H9 (cell line): ENCODE measurements around the gene AKNA. TPM values are rescaled to one million over a fixed set of nuclear protein-coding genes. Genes with fewer than 3 reads are reported as not detected.

Source experiments
- DNase-seq: peaks from one replicate; pipeline ENCODE4 v3.0.0-alpha.2; 2017
- H2AFZ ChIP-seq: one replicate; pipeline ENCODE4 v1.6.1; 2013; ENCODE audit warnings: mild to moderate bottlenecking, low read length, control low read depth, moderate library complexity
- H2AK5ac ChIP-seq: 2 replicates; pipeline ENCODE4 v1.6.1; 2013; ENCODE audit warnings: low read length, control low read depth, mixed read lengths; ENCODE audit not compliant: insufficient read length
- H2BK120ac ChIP-seq: one replicate; pipeline ENCODE4 v1.6.1; 2013; ENCODE audit warnings: low read depth, mild to moderate bottlenecking, low read length, control low read depth, inconsistent platforms; ENCODE audit not compliant: poor library complexity, severe bottlenecking
- H2BK12ac ChIP-seq: 2 replicates; pipeline ENCODE4 v1.6.1; 2013; ENCODE audit warnings: low read length, control low read depth, mixed read lengths, low read depth; ENCODE audit not compliant: insufficient read length
- H2BK15ac ChIP-seq: 2 replicates; pipeline ENCODE4 v1.6.1; 2013; ENCODE audit warnings: low read depth, low read length, control low read depth
- H2BK20ac ChIP-seq: one replicate; pipeline ENCODE4 v1.6.1; 2013; ENCODE audit warnings: low read depth, mild to moderate bottlenecking, low read length, control low read depth, inconsistent platforms; ENCODE audit not compliant: poor library complexity, severe bottlenecking
- H2BK5ac ChIP-seq: 2 replicates; pipeline ENCODE4 v1.6.1; 2013; ENCODE audit warnings: low read length, control low read depth, mixed read lengths; ENCODE audit not compliant: insufficient read length
- H3K14ac ChIP-seq: 2 replicates; pipeline ENCODE4 v1.6.1; 2013; ENCODE audit warnings: low read length, control low read depth; ENCODE audit not compliant: insufficient read depth
- H3K18ac ChIP-seq: 2 replicates; pipeline ENCODE4 v1.6.1; 2013; ENCODE audit warnings: low read depth, mild to moderate bottlenecking, mixed read lengths, low read length, control low read depth; ENCODE audit not compliant: insufficient read length
- H3K23ac ChIP-seq: 2 replicates; pipeline ENCODE4 v1.6.1; 2013; ENCODE audit warnings: low read length, control low read depth, mixed read lengths, low read depth; ENCODE audit not compliant: insufficient read length
- H3K23me2 ChIP-seq: 2 replicates; pipeline ENCODE4 v1.6.1; 2013; ENCODE audit warnings: low read depth, mild to moderate bottlenecking, mixed read lengths, low read length, control low read depth; ENCODE audit not compliant: insufficient read length, poor library complexity, severe bottlenecking
- H3K27ac ChIP-seq: 2 replicates; pipeline ENCODE4 v1.5.1; 2013; ENCODE audit warnings: low read length, control low read depth, mixed read lengths, low read depth; ENCODE audit not compliant: insufficient read length
- H3K27me3 ChIP-seq: 2 replicates; pipeline ENCODE4 v1.6.1; 2013; ENCODE audit warnings: low read length, control low read depth, inconsistent platforms; ENCODE audit not compliant: insufficient read depth
- H3K4ac ChIP-seq: 2 replicates; pipeline ENCODE4 v1.6.1; 2013; ENCODE audit warnings: low read depth, mild to moderate bottlenecking, control low read depth, inconsistent platforms, low read length, moderate library complexity
- H3K4me1 ChIP-seq: 2 replicates; pipeline ENCODE4 v1.6.1; 2013; ENCODE audit warnings: low read length, control low read depth, inconsistent platforms; ENCODE audit not compliant: insufficient read depth
- H3K4me2 ChIP-seq: 2 replicates; pipeline ENCODE4 v1.6.1; 2013; ENCODE audit warnings: low read length, control low read depth, mixed read lengths; ENCODE audit not compliant: insufficient read length, insufficient read depth
- H3K56ac ChIP-seq: 2 replicates; pipeline ENCODE4 v1.6.1; 2013; ENCODE audit warnings: low read depth, mild to moderate bottlenecking, mixed read lengths, low read length, control low read depth; ENCODE audit not compliant: insufficient read length
- H3K79me1 ChIP-seq: 2 replicates; pipeline ENCODE4 v1.6.1; 2013; ENCODE audit warnings: low read depth, mild to moderate bottlenecking, moderate library complexity, low read length, control low read depth, inconsistent platforms; ENCODE audit not compliant: insufficient read depth, poor library complexity, severe bottlenecking
- H3K79me2 ChIP-seq: 2 replicates; pipeline ENCODE4 v1.6.1; 2013; ENCODE audit warnings: low read length, control low read depth, inconsistent platforms; ENCODE audit not compliant: insufficient read depth
- H3K9ac ChIP-seq: 2 replicates; pipeline ENCODE4 v1.6.1; 2013; ENCODE audit warnings: low read length, control low read depth, mixed read lengths; ENCODE audit not compliant: insufficient read length; ENCODE audit errors: extremely low read depth
- H3K9me3 ChIP-seq: one replicate; pipeline ENCODE4 v1.6.1; 2013; ENCODE audit warnings: low read depth, low read length, inconsistent platforms; ENCODE audit not compliant: control insufficient read depth
- H3T11ph ChIP-seq: one replicate; pipeline ENCODE4 v1.6.1; 2013; ENCODE audit warnings: mild to moderate bottlenecking, low read length, control low read depth, inconsistent platforms
- H4K20me1 ChIP-seq: one replicate; pipeline ENCODE4 v1.6.1; 2013; ENCODE audit not compliant: control insufficient read depth, insufficient read length, insufficient read depth
- H4K5ac ChIP-seq: 2 replicates; pipeline ENCODE4 v1.6.1; 2013; ENCODE audit warnings: low read depth, mild to moderate bottlenecking, mixed read lengths, low read length, control low read depth; ENCODE audit not compliant: insufficient read length
- H4K8ac ChIP-seq: replicated peaks from 2 replicates; pipeline ENCODE4 v1.6.1; 2013; ENCODE audit warnings: low read length, control low read depth, mixed read lengths, low read depth; ENCODE audit not compliant: insufficient read length
- H4K91ac ChIP-seq: 2 replicates; pipeline ENCODE4 v1.6.1; 2013; ENCODE audit warnings: low read depth, mild to moderate bottlenecking, moderate library complexity, mixed read lengths, low read length, control low read depth; ENCODE audit not compliant: insufficient read length
- H3K27ac Mint-ChIP-seq, 3 experiments: 2 replicates in 2 of 3; 3 replicates in 1 of 3; pipeline ENCODE4 v1.8.0; 2020 to 2021; ENCODE audit warnings: mixed read lengths in 3 of 3, mild to moderate bottlenecking in 1 of 3, moderate library complexity in 1 of 3
- H3K27me3 Mint-ChIP-seq: 2 replicates; pipeline ENCODE4 v1.8.0; 2021; ENCODE audit warnings: low read depth, mild to moderate bottlenecking, moderate library complexity, mixed read lengths
- H3K36me3 Mint-ChIP-seq, 3 experiments: 2 replicates in 2 of 3; 3 replicates in 1 of 3; pipeline ENCODE4 v1.8.0; 2020 to 2021; ENCODE audit warnings: low read depth in 3 of 3, mixed read lengths in 3 of 3; ENCODE audit not compliant: insufficient read depth in 1 of 3
- H3K4me1 Mint-ChIP-seq, 2 experiments: 2 replicates each; pipeline ENCODE4 v1.8.0; 2020; ENCODE audit warnings: mixed read lengths in 2 of 2
- H3K4me3 Mint-ChIP-seq, 2 experiments: 2 replicates in 1 of 2; 3 replicates in 1 of 2; pipeline ENCODE4 v1.8.0; 2020 to 2021; ENCODE audit warnings: mild to moderate bottlenecking in 2 of 2, mixed read lengths in 2 of 2, moderate library complexity in 1 of 2
- H3K9me3 Mint-ChIP-seq, 2 experiments: 2 replicates in 1 of 2; 3 replicates in 1 of 2; pipeline ENCODE4 v1.8.0; 2020; ENCODE audit warnings: mild to moderate bottlenecking in 2 of 2, mixed read lengths in 2 of 2, moderate library complexity in 1 of 2
- CTCF ChIP-seq: fragments of 200-600 bp; sonication (generic); conservative IDR thresholded peaks from 3 replicates; pipeline ENCODE4 v1.8.0; 2021; ENCODE audit warnings: antibody characterized with exemption, mild to moderate bottlenecking
- WGBS: extraction: QIAGEN DNeasy Blood & Tissue Kit; methylation state at CpG from one replicate; pipeline ENCODE4 v1.1.7; 2013; ENCODE audit warnings: missing lambda C conversion rate, low lambda C conversion rate, mixed read lengths; ENCODE audit not compliant: insufficient read length; ENCODE audit errors: extremely low coverage; 5-methylcytosine and 5-hydroxymethylcytosine counted together
- total RNA-seq: library from RNA; stranded (reverse); gene quantifications from 2 replicates; pipeline ENCODE4 v1.2.1, GENCODE V29; 2021

AKNA gene
- total RNA-seq, 1 experiment from 2014 or later, result 19.7 TPM

- H4K20me1 ChIP-seq, result no peaks in the 10 kb centered on the region
- H3K56ac ChIP-seq, result no peak overlapping the region
- peaks cover 4% of the 10 kb centered on the region; the same call in 1 of the 2 replicates for H3K27me3 Mint-ChIP-seq
- H3K27ac Mint-ChIP-seq, result no peak overlapping the region
- H3K27ac ChIP-seq, result no peak overlapping the region
- no peak overlapping the region for H4K5ac ChIP-seq
- H3K27me3 ChIP-seq, result no peaks in the 10 kb centered on the region
- WGBS, result no CpG with 5 or more reads among the region's 5 CpGs
- no peak overlapping the region for H3T11ph ChIP-seq
- no peaks in the 10 kb centered on the region for H3K79me2 ChIP-seq
- no peak overlapping the region for H3K23ac ChIP-seq
- H2AFZ ChIP-seq, result no peak overlapping the region
- DNase-seq, result no peak
- H2BK15ac ChIP-seq, result no peak overlapping the region
- no peaks in the 10 kb centered on the region for H3K9me3 ChIP-seq
- no peak overlapping the region for H3K9ac ChIP-seq
- H3K4ac ChIP-seq, result no peak overlapping the region
- H3K9me3 Mint-ChIP-seq, result no peaks in the 10 kb centered on the region
- H3K4me1 Mint-ChIP-seq, result peaks cover 34 to 56% of the 10 kb centered on the region in 2 experiments
- no peak overlapping the region for H3K4me3 Mint-ChIP-seq
- peaks cover 0 to 1% (median 0%) of the 10 kb centered on the region in 3 experiments; a peak in 1 of 7 replicates for H3K36me3 Mint-ChIP-seq
- no peaks in the 10 kb centered on the region for H3K79me1 ChIP-seq
- H3K14ac ChIP-seq, result no peak overlapping the region
- H2AK5ac ChIP-seq, result no peak overlapping the region
- no peak for TF ChIP-seq CTCF
- H4K91ac ChIP-seq, result no peak overlapping the region
- no peak overlapping the region for H2BK12ac ChIP-seq
- no peak overlapping the region for H2BK20ac ChIP-seq
- H2BK120ac ChIP-seq, result no peak overlapping the region
- no peak overlapping the region for H3K4me2 ChIP-seq
- H3K18ac ChIP-seq, result no peak overlapping the region
- no peak overlapping the region for H2BK5ac ChIP-seq
- no peak overlapping the region for H4K8ac ChIP-seq
- no peaks in the 10 kb centered on the region for H3K23me2 ChIP-seq
- peaks cover 5% of the 10 kb centered on the region; the same call in 1 of the 2 replicates for H3K4me1 ChIP-seq
These were observed 22.1 kb upstream of the AKNA start for GRCh38 chr9:114409842-114410241.
